Mucosa of descending colon (tissue), 3 donors: ENCODE data around the gene KCP. TPM values are rescaled to one million over a fixed set of nuclear protein-coding genes. Genes with fewer than 3 reads are reported as not detected.

Experiments used
- ATAC-seq: fragments of 200-7000 bp; cut with Tn5 transposase; one replicate; pipeline ENCODE4 v1.9.1; 2020; ENCODE audit warnings: mild to moderate bottlenecking, moderate library complexity
- DNase-seq, 3 donors: peaks; one replicate each; pipeline ENCODE4 v3.0.0-alpha.2; 2020
- H3K36me3 ChIP-seq: fragments of 200-600 bp; one replicate; pipeline ENCODE4 v1.8.0; 2021; ENCODE audit warnings: low read depth, mild to moderate bottlenecking
- H3K4me1 ChIP-seq: fragments of 200-600 bp; one replicate; pipeline ENCODE4 v1.8.0; 2021; ENCODE audit warnings: low read depth, mild to moderate bottlenecking
- H3K4me3 ChIP-seq: fragments of 200-600 bp; one replicate; pipeline ENCODE4 v1.8.0; 2021; ENCODE audit warnings: mild to moderate bottlenecking
- H3K9me3 ChIP-seq: fragments of 200-600 bp; one replicate; pipeline ENCODE4 v1.8.0; 2021; ENCODE audit warnings: mild to moderate bottlenecking
- intact Hi-C, 2 donors: fragments of 100-400 bp; cut with DNase I in 1 of 2; cut with micrococcal nuclease in 1 of 2; formaldehyde crosslinking; loops; one replicate each; pipeline versions ENCODE4 v1.11.0 to v1.11.1; 2022; cut with DNase I, micrococcal nuclease
- total RNA-seq, 3 donors: library from RNA; stranded (reverse); fragmentation: NEBNext Ultra II Directional in 2 of 3; extraction: Animal tissue kit (Norgen Biotek cat#: 25700) in 2 of 3; gene quantifications; one replicate each; pipeline versions ENCODE4 v1.2.1 to v1.2.4, GENCODE V29; 2021 to 2023
- TF ChIP-seq, protein P1 (sequence below): fragments of 200-600 bp; IDR thresholded peaks from one replicate; pipeline ENCODE4 v1.8.0; 2022; ENCODE audit warnings: antibody characterized with exemption, mild to moderate bottlenecking
- donor health status: DM: no; HTN: no; CAD: no; lungs with moderate emphysema.
- donor health status: DM: no; HTN: no; CAD: no.
- donor health status: DM: no; HTN: yes; CAD: no.

KCP gene
- total RNA-seq, 3 donors from 2014 or later: 0.47 to 1.7 (median 1.4) TPM

- peak in 1 of 3 donors; percentile 2 for DNase-seq
- no peaks in the 10 kb centered on the region for H3K36me3 ChIP-seq
- H3K9me3 ChIP-seq: no peaks in the 10 kb centered on the region
- peaks cover 3% of the 10 kb centered on the region for H3K4me1 ChIP-seq
- TF ChIP-seq, protein P1, sequence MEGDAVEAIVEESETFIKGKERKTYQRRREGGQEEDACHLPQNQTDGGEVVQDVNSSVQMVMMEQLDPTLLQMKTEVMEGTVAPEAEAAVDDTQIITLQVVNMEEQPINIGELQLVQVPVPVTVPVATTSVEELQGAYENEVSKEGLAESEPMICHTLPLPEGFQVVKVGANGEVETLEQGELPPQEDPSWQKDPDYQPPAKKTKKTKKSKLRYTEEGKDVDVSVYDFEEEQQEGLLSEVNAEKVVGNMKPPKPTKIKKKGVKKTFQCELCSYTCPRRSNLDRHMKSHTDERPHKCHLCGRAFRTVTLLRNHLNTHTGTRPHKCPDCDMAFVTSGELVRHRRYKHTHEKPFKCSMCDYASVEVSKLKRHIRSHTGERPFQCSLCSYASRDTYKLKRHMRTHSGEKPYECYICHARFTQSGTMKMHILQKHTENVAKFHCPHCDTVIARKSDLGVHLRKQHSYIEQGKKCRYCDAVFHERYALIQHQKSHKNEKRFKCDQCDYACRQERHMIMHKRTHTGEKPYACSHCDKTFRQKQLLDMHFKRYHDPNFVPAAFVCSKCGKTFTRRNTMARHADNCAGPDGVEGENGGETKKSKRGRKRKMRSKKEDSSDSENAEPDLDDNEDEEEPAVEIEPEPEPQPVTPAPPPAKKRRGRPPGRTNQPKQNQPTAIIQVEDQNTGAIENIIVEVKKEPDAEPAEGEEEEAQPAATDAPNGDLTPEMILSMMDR: no peak
- intact Hi-C loops: no loop called here
- H3K4me3 ChIP-seq: no peak overlapping the region
- ATAC-seq: no peak
Observed at GRCh38 chr7:128919881-128920799, 9.6 kb upstream of the KCP start.

DNA sequence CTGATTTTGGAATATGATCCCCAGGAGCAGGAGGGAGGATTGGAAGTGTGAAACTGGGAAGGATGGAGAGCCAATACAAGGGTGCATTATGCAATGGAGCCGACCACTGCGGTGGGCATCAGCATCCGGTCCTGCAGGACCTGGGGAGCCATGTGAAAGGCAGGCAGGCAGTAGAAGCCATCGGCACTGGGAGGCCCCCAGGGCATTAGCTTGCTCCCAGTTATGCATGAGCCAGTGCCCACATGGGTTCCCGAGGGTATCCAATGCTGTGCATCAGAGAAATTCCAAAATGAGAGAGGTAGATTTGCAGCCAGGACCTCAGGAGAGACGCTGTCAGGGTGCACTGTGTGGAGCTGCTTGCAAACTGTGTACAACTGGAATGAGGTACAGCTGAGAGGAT is 8.7 kb upstream of the KCP start:
- intact Hi-C loops: no loop called here
- Histone ChIP-seq H3K36me3 (no peaks in the 10 kb centered on the region), H3K9me3 (no peaks in the 10 kb centered on the region), H3K4me1 (peaks cover 3% of the 10 kb centered on the region), H3K4me3 (no peak overlapping the region)
- ATAC-seq (no peak), DNase-seq (no peak)
- TF ChIP-seq, protein P1: no peak

DNA sequence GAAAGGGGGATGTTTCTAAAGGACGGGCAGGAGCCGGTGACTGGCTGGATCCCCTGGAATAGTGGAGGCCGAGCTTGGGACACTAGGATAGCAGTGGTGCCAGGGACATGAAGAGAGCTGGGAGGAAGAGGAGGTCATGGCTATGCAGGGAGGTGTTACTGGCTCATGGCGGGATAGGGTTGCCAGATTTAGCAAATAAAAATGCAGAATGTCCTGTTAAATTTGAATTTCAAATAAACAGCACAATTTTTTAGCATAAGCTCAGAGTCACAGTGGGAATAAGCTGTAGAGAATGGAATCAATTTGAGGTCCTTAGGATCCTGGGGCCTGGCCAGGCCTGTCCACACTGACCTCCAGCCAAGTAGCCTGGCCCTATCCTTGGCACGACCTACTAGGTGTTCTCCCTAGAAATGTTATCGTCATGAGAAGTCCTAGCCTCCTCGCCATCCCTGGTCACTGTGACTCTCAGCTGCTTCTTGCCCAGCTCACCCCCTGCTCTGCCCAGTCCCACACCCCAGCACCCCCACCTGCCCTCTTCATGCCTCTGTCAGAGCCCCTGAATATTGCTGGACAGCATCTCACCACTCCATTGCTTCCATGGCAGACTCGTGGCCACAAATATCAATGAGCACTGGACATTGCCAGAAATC is 7.6 kb upstream of the KCP start:
- peaks cover 3% of the 10 kb centered on the region for H3K4me1 ChIP-seq
- no peaks in the 10 kb centered on the region for H3K36me3 ChIP-seq
- intact Hi-C loops: no loop called here
- no peak for DNase-seq
- H3K4me3 ChIP-seq: no peak overlapping the region
- H3K9me3 ChIP-seq: no peaks in the 10 kb centered on the region
- ATAC-seq: no peak
- TF ChIP-seq, protein P1: no peak

DNA sequence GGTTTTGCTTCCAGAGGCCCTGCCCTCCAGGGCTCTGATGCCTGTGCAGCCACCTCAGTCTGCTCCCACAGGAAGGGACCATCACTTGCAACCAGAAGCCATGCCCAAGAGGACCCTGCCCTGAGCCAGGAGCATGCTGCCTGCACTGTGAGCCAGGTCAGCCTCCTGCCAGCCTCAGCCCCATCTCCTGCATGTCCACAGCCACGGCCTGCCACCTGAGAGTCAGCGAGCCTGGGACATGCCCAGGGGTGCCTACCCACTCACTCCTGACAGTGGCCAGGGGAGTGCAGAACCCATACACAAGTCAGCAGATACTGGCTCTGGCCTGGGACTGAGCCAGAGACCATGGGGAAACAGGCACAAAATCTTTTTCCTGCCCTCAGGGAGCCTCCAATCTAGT is 6.6 kb upstream of the KCP start:
- peak in 1 of 3 donors; percentile 19 for DNase-seq
- no peak for ATAC-seq
- intact Hi-C loops: no loop called here
- no peaks in the 10 kb centered on the region for H3K9me3 ChIP-seq
- H3K4me1 ChIP-seq: peaks cover 3% of the 10 kb centered on the region
- H3K4me3 ChIP-seq: no peak overlapping the region
- TF ChIP-seq, protein P1: no peak
- H3K36me3 ChIP-seq: no peaks in the 10 kb centered on the region

DNA sequence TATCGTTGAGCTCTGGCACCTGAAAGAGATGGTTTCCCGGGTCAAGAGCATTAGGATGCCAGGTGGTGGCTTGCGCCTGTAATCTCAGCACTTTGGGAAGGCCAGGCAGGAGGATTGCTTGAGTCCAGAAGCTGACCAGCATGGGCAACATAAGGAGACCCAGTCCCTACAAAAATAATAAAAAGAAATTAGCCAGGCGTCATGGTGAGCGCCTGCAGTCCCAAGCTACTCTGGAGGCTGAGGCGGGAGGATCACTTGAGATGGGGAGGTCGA is 6.1 kb upstream of the KCP start:
- TF ChIP-seq, protein P1: no peak
- no peak for ATAC-seq
- Histone ChIP-seq H3K4me3 (no peak overlapping the region), H3K9me3 (no peaks in the 10 kb centered on the region), H3K4me1 (peaks cover 3% of the 10 kb centered on the region), H3K36me3 (no peaks in the 10 kb centered on the region)
- no peak for DNase-seq
- intact Hi-C loops: no loop called here
